Activated gamma-delta T cell treated with anti-CD3 and anti-CD28 coated beads, Interleukin-2, amount 50 U/mL, for 16 hours (primary cell): ENCODE results near the gene OPCML.

Experiments used
- DNase-seq: peaks from one replicate; pipeline ENCODE4 v3.0.0-alpha.2; 2020; ENCODE audit warnings: low read depth

OPCML gene

DNA sequence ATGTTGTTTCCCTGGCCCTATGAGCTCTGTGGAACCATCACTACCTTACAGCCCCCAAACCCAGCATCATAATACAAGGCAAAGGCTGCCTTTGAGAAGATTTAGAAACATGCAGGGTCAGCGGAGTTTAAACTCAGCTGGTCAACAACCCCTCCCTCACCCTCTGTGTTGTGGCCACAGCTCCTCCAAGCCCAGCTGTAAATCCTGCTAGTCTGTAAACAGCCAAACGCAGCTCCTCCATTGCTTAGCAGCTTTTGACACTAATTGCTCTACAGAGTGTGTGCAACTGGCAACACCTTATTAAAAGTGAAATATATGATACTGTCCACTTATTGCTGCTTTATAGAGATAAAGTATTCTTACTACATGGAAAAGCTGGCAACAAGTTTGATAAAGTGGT lies 29.1 kb downstream of the OPCML start:
- DNase-seq = no peak

DNA sequence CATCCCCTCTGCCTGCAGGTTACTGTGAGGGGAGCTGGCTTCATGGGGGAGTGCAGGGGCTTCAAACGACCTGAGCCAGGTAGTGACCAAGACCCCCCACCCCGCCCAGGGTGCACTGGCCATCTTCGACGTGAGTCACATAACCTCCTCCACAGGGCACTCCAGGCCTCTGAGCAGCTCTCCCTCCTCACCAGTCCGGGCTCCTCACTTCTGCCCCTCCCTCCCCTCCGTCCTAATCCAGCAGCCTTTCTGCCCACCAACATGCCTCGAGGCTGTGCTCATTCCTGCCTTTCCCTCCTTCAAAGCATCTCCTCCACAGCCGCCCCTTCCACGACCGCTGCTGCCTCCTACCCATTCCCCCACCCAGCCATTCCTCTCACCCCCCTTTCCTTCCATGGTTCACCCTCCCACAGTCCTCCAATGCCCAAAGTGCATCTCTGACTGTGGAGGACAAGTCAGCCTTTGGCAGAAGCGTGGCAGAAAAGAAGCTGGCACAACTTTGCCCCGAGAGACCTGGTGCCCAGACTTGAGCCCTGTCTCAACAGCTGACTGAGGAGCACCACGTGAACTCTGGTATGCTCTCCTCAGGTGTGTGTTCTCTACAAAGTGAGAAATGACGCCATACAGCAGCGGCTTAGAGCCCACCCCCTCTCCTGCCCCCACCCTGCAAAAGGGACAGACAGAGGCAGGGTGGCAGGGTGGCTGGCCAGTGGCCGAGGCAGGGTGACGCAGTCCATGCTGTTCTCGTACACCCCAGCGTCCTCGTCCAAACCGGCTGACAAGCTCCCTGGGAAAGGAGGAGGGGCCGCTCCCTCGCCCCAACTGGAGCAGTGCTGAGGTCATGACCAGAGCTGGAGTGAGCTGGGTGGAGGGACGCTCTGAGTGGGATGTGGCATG lies 30.4 kb downstream of the OPCML start:
- no peak for DNase-seq

DNA sequence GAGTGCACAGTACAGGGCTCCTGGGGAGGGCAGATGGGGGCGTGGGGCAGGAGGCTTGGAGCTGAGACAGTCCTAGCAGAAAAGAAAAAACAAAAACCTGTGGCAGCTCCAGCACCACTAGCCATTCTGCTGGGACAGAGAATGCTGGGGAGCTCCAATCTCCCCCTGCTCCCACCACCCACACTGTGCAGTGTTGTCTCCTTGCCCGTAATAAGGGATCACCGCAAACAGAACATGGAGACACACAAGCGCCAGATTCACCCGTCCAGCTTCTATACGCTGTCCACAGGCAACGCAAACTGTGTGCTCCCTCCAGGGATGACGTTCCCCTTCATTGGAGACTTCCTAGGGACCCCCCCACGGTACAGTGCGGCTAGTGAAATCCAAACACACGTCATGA lies 31.4 kb downstream of the OPCML start:
- DNase-seq = no peak

DNA sequence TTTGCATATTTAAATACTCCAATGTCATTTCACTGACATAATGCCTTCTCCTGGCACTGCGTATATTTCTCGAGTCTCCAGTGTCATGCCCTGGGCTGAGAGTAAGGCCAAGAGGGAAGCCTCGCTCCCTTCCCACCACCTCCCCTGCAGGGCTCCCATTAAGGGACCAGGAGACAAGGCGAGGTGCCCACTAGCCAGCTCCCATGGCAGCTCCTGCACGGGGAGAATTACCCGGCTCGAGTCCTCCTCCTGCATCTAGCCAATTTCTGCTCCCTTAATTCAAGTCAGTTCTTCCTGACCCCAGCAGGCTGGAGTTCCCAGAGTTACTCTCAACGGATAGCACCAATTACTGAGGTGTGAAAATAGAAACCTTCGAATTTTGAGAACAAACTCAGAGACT lies 31.9 kb downstream of the OPCML start:
- no peak for DNase-seq

DNA sequence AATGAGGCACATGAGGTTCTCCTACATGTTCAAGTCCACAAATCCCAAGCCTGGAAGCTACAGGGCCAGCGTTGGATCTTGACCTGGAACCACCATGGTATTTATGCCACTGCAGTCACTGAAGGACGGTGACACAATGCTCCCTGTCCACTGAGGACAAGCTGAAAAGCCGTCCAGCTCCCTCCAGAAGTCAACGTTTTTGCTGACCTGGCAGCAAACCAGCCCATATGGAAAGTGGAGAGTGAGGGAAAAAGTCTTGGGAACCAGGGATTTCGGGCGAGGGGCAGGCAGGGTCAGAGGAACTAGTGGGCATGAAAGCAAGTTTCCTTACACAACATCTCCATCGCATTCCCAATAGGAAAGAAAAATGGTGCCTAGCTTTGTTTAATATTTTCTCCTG lies 33.3 kb downstream of the OPCML start:
- DNase-seq = no peak

- DNase-seq = no peak
These were observed 34.7 kb downstream of the OPCML start for GRCh38 chr11:133497477-133498140.

- no peak for DNase-seq
These were observed 39.4 kb downstream of the OPCML start for GRCh38 chr11:133492895-133493294.

DNA sequence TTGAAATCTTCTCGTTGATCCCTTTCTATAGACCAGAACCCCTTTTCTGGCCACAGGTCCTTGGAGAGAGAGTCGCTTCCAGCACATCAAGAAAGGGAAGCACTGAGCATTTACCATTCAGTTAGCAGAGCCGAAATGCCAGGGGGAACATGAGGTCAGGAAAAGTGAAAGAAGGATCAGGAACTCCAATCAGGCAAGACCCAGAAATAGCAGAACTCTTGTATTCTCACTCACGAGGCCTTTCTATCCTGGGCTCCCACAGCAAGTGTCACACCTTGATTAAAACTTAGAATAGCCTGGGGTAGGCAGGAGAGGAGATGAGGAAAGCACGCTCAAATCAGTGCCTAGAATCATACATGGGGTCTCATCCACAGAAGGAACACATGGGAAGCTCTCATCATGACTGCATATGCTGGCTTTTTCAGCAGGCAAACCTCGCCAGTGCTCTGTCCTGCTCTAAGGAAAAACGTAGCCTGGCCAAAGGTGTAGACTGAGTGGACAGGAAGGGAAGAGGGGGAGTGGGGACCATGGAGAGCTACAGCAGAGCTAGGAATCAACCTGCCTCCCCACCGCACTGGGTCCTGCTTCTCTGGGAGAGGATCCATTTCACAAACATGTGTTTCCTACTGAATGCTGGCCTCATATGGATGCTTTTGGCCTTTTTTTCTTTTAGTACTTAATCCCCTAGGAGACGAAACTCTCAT lies 40.5 kb downstream of the OPCML start:
- DNase-seq = no peak

- no peak for DNase-seq
These were observed 51.6 kb downstream of the OPCML start for GRCh38 chr11:133480722-133481121.

- DNase-seq = no peak
These were observed 53.1 kb downstream of the OPCML start for GRCh38 chr11:133479209-133479608.

DNA sequence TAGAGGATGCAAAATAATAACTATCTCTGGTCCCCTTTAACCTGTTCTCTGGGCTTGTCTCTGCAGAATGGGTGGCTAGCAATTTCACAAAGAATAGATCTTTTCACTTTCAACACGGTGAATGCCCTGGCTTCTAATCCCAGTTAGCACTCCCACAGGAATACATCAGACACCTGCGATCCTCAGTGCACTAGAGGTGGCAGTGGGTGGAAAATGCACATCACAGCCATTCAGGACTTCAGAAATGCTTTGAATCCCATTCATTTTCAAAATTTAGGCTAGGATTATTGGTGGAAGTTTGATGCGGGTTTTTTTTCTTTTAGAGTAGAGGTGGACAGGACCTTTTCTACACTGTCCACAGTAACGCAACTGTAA lies 55.1 kb downstream of the OPCML start:
- no peak for DNase-seq

- no peak for DNase-seq
These were observed 55.6 kb downstream of the OPCML start for GRCh38 chr11:133476570-133477250.

DNA sequence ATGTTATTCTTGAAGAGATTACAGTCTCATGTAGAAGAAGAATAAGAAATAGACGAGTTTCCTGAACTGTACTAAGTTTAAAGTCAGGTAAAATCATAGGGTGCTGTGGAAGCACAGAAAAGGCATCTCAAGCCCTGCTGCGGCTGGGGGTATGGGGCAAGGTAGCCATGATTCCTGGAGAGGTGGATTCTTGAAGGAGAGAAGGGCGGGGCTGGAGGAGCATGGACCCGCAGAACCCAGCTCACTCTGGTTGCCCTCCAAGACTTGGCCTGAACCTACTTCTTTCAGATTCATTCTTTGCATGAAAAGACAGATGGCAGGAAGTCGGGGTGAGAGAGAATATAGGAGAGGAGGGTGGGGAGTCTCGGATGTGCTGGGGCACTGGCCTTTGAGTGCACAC lies 57.8 kb downstream of the OPCML start:
- DNase-seq = no peak

- no peak for DNase-seq
These were observed 64.6 kb downstream of the OPCML start for GRCh38 chr11:133467686-133468085.

DNA sequence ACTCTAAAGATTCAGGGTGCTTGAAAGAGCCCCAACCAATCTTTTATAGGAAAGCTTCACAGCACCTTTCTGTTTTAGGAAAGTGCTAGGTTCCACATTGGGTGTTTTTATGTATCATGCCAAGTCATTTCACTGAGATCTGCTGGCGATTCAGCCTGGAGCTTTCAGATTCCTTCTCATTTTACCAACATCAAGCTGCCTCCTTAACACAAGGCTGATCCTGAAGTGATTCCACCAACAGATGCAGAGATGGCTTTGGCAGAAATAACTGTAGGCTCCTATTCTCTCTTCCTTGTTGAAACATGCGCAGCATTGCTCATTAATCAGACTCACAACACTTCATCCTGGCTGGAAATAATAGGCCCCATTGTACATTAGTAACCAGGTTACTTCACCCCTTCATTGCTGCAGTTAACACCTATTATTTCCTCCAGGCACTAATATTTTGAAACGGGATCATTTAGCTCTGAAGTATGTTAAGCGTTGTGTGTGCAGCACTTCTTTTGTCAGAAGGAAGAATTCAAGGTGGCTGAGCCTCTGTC lies 89.0 kb downstream of the OPCML start:
- no peak for DNase-seq

DNA sequence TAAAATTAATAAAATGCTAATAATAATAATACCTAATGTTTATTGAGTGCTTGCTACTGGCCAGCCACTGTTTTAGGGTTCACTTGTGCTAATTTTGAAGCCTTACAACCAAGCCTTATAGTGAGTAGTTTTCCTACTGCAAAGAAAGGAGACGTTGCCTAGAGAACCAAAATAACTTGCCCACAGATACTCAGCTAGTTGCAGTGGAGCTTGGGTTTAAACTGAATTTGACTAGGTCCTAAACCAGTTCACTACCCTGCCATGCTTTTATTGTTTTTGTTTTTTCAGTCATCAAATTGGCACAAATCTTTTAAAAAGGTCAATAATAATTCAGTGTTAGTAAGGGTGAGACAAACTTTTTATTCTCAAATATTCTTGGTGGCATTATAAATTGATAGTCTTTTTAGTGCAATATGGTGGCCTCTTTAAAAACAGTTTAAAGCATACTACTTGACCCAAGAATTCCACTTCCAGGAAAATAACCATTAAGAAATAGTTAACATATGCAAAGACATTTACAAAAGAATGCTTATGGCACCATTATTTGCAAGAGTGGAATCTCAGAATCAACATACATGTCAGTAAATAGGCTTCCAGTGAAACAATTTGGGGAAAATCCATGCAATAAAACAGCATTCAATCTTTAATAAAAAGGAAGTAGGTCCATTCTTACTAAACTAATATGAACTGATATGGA lies 90.2 kb downstream of the OPCML start:
- no peak for DNase-seq

DNA sequence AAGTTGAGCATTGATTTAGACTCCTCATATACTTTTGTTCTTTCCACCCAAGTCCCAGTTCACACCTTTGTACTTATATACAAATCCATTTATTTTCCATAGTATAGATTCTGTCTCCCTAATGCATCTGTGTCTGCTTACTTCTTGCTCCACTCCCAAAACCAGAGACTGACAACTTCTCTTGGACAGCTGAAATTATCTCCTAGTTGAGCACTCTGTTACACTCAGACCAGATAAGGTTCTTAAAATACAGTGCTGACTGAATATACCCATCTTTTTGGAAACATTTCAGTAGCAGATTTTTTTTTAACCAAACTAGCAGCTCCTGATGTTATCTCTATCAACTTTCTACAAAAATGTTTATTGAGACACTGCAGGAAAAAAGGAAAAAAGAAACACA lies 106.3 kb downstream of the OPCML start:
- no peak for DNase-seq

- no peak for DNase-seq
These were observed 107.1 kb downstream of the OPCML start for GRCh38 chr11:133425245-133425644.

- DNase-seq = no peak
These were observed 114.1 kb downstream of the OPCML start for GRCh38 chr11:133418218-133418617.

- no peak for DNase-seq
These were observed 117.8 kb downstream of the OPCML start for GRCh38 chr11:133414506-133414905.

GRCh38 chr11:133413703-133414102 lies 118.6 kb downstream of the OPCML start:
- no peak for DNase-seq

DNA sequence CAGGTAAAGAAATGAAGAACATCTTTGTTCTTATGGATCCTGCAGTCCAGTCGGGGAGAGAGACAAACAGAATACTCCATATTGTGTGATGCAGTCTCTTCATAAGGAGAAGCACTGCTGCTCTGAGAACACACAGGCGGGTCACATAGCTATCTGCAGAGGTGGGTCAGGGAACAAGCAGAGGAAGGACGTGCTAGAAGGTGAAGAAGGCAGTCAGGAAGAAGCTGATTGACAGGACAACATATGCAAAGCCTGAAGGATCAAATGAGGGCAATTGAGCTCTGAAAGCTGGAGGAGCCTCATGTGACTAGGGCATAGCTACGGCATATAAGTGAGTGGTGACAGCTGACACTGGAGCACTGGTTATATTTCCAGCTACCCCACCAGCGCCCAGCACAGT lies 122.5 kb downstream of the OPCML start:
- DNase-seq = no peak
